ENCODE data around the gene GRIK2.

DNA sequence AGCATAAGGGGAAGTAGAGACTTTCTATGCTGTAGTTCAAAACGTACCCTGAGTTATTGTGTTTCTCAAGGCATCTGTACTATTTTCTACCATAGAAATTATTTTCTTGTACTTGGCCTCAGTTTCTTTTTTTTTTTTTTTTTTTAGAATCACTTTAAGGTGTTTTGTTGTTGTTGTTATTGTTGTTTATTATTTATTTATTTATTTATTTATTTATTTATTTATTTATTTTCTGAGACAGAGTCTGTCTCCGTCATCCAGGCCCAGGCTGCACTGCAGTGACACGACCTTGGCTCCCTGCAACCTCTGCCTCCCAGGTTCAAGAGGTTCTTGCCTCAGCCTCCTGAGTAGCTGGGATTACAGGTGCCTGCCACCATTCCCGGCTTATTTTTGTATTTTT lies 179.1 kb downstream of the GRIK2 start:
- TF ChIP-seq, protein P1, sequence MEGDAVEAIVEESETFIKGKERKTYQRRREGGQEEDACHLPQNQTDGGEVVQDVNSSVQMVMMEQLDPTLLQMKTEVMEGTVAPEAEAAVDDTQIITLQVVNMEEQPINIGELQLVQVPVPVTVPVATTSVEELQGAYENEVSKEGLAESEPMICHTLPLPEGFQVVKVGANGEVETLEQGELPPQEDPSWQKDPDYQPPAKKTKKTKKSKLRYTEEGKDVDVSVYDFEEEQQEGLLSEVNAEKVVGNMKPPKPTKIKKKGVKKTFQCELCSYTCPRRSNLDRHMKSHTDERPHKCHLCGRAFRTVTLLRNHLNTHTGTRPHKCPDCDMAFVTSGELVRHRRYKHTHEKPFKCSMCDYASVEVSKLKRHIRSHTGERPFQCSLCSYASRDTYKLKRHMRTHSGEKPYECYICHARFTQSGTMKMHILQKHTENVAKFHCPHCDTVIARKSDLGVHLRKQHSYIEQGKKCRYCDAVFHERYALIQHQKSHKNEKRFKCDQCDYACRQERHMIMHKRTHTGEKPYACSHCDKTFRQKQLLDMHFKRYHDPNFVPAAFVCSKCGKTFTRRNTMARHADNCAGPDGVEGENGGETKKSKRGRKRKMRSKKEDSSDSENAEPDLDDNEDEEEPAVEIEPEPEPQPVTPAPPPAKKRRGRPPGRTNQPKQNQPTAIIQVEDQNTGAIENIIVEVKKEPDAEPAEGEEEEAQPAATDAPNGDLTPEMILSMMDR (IDR thresholded peaks at IDR 0.05; ENCODE audit: insufficient read depth, low read depth, low read length), result no peak
- no peak for TF ChIP-seq EZH2 (IDR thresholded peaks at IDR 0.05; ENCODE audit: insufficient read depth, low read length)
